ENCODE measurements around the gene SPARC.

- no peak for TF ChIP-seq CTCF (IDR thresholded peaks at IDR 0.05)
- TF ChIP-seq POLR2A (IDR thresholded peaks at IDR 0.05): no peak
Measured at GRCh38 chr5:151619812-151620460, 66.8 kb downstream of the SPARC start.

Measured in uterus (tissue), 2 donors.